ENCODE measurements around the gene TAL1.

DNA sequence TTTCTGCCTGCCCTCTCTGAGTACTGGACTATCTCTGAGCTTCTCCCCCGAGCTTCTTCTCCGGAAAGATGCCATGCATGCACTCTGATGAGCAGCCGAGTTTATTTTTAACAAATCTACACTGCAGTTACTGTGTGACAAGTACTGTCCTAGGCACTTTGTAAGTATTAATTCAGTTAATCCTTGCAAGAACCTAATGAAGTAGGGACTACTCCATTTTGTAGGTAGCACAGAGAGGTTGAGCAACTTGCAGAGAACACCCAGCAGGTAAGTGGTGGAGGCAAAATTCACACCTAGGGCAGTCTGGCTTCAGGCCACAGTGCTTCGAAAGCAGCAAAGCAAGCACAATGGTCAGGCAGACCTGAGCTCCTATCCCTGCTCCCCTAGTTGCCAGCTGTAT lies 3.8 kb upstream of the TAL1 start:
- TF ChIP-seq, protein P1, sequence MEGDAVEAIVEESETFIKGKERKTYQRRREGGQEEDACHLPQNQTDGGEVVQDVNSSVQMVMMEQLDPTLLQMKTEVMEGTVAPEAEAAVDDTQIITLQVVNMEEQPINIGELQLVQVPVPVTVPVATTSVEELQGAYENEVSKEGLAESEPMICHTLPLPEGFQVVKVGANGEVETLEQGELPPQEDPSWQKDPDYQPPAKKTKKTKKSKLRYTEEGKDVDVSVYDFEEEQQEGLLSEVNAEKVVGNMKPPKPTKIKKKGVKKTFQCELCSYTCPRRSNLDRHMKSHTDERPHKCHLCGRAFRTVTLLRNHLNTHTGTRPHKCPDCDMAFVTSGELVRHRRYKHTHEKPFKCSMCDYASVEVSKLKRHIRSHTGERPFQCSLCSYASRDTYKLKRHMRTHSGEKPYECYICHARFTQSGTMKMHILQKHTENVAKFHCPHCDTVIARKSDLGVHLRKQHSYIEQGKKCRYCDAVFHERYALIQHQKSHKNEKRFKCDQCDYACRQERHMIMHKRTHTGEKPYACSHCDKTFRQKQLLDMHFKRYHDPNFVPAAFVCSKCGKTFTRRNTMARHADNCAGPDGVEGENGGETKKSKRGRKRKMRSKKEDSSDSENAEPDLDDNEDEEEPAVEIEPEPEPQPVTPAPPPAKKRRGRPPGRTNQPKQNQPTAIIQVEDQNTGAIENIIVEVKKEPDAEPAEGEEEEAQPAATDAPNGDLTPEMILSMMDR (conservative IDR thresholded peaks at IDR 0.05 in 1 of 2, IDR thresholded peaks at IDR 0.05 in 1 of 2; ENCODE audit: extremely low read depth in 1 of 2, insufficient read depth in 1 of 2, low read depth in 1 of 2, low read length in 2 of 2), result no peak
- TF ChIP-seq EZH2 (IDR thresholded peaks at IDR 0.05; ENCODE audit: borderline replicate concordance, low read length), result no peak
